IPS-18a (cell line): Measurements from ENCODE around the gene VRTN.
"Not testable (repeated sequence)": the region's sequence is repeated elsewhere in the genome, so short reads cannot be mapped to it uniquely, and the experiment has no call there.

Experiments used
- H3K27ac ChIP-seq: one replicate; pipeline ENCODE4 v1.5.1; 2013; ENCODE audit warnings: low read length
- H3K27me3 ChIP-seq: one replicate; pipeline ENCODE4 v1.6.1; 2013; ENCODE audit warnings: mild to moderate bottlenecking, low read length; ENCODE audit not compliant: control insufficient read depth, insufficient read depth
- H3K36me3 ChIP-seq: one replicate; pipeline ENCODE4 v1.6.1; 2013; ENCODE audit warnings: low read depth, low read length; ENCODE audit not compliant: control insufficient read depth
- H3K4me1 ChIP-seq: one replicate; pipeline ENCODE4 v1.6.1; 2013; ENCODE audit warnings: low read depth, low read length; ENCODE audit not compliant: control insufficient read depth
- H3K4me3 ChIP-seq: one replicate; pipeline ENCODE4 v1.5.1; 2013; ENCODE audit warnings: low read length
- H3K9ac ChIP-seq: one replicate; pipeline ENCODE4 v1.6.1; 2013; ENCODE audit warnings: mild to moderate bottlenecking, low read length, moderate library complexity
- H3K9me3 ChIP-seq: one replicate; pipeline ENCODE4 v1.6.1; 2013; ENCODE audit warnings: low read depth, low read length; ENCODE audit not compliant: control insufficient read depth

VRTN gene

GRCh38 chr14:74380845-74381244, 32.6 kb downstream of the VRTN start:
- Histone ChIP-seq H3K36me3 (no peaks in the 10 kb centered on the region), H3K4me3 (no peak overlapping the region), H3K9ac (no peak overlapping the region), H3K4me1 (no peaks in the 10 kb centered on the region), H3K9me3 (no peaks in the 10 kb centered on the region), H3K27ac (no peak overlapping the region), H3K27me3 (no peaks in the 10 kb centered on the region)

- H3K36me3 ChIP-seq, H3K27me3 ChIP-seq, H3K27ac ChIP-seq, H3K9ac ChIP-seq, H3K9me3 ChIP-seq, H3K4me3 ChIP-seq, H3K4me1 ChIP-seq: not testable (repeated sequence)
Measured at GRCh38 chr14:74381571-74381970, 33.3 kb downstream of the VRTN start.

DNA sequence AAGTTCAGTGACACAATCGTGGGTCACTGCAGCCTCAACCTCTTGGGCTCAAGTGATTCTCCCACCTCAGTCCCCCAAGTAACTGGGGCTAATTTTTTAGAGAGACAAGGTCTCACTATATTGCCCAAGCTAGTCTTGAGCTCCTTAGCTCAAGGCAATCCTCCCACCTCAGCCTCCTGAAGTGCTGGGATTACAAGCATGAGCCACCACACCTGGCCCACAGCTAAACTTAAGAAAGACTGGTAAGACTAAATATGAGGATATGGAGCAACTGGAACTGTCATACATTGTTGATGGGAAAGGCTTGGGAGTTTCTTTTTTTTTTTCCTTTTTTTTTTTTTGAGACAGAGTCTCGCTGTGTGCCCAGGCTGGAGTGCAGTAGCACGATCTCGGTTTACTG, 34.0 kb downstream of the VRTN start:
- no peak overlapping the region for H3K4me3 ChIP-seq
- H3K27ac ChIP-seq = no peak overlapping the region
- no peaks in the 10 kb centered on the region for H3K36me3 ChIP-seq
- no peaks in the 10 kb centered on the region for H3K9me3 ChIP-seq
- H3K9ac ChIP-seq = no peak overlapping the region
- no peaks in the 10 kb centered on the region for H3K4me1 ChIP-seq
- H3K27me3 ChIP-seq = no peaks in the 10 kb centered on the region

GRCh38 chr14:74389980-74390379, 41.7 kb downstream of the VRTN start:
- Histone ChIP-seq H3K4me3 (no peak overlapping the region), H3K36me3 (no peaks in the 10 kb centered on the region), H3K9ac (no peak overlapping the region), H3K27ac (no peak overlapping the region), H3K4me1 (no peaks in the 10 kb centered on the region), H3K27me3 (no peaks in the 10 kb centered on the region), H3K9me3 (no peaks in the 10 kb centered on the region)

DNA sequence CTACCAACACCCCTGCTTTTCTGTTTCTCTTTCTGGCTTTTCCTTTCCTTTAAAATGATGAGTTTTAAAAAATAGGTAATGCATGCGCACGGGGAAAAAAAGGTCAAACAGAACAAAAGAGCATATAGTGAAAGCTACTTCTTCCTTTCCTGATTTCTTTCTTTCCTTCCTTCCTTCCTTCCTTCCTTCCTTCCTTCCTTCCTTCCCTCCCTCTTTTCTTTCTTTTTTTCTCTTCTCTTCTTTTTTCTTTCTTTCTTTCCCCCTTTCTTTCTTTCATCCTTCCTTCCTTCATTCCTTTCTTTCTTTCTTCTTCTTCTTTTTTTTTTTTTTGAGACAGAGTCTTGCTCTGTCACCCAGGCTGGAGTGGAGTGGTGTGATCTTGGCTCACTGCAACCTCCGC, 42.2 kb downstream of the VRTN start:
- H3K36me3 ChIP-seq, H3K9ac ChIP-seq, H3K4me3 ChIP-seq, H3K4me1 ChIP-seq, H3K27ac ChIP-seq, H3K27me3 ChIP-seq, H3K9me3 ChIP-seq: not testable (repeated sequence)

GRCh38 chr14:74391479-74391878, 43.2 kb downstream of the VRTN start:
- no peaks in the 10 kb centered on the region for H3K4me1 ChIP-seq
- H3K9ac ChIP-seq = no peak overlapping the region
- H3K9me3 ChIP-seq = no peaks in the 10 kb centered on the region
- no peak overlapping the region for H3K4me3 ChIP-seq
- no peaks in the 10 kb centered on the region for H3K27me3 ChIP-seq
- H3K36me3 ChIP-seq = no peaks in the 10 kb centered on the region
- no peak overlapping the region for H3K27ac ChIP-seq

DNA sequence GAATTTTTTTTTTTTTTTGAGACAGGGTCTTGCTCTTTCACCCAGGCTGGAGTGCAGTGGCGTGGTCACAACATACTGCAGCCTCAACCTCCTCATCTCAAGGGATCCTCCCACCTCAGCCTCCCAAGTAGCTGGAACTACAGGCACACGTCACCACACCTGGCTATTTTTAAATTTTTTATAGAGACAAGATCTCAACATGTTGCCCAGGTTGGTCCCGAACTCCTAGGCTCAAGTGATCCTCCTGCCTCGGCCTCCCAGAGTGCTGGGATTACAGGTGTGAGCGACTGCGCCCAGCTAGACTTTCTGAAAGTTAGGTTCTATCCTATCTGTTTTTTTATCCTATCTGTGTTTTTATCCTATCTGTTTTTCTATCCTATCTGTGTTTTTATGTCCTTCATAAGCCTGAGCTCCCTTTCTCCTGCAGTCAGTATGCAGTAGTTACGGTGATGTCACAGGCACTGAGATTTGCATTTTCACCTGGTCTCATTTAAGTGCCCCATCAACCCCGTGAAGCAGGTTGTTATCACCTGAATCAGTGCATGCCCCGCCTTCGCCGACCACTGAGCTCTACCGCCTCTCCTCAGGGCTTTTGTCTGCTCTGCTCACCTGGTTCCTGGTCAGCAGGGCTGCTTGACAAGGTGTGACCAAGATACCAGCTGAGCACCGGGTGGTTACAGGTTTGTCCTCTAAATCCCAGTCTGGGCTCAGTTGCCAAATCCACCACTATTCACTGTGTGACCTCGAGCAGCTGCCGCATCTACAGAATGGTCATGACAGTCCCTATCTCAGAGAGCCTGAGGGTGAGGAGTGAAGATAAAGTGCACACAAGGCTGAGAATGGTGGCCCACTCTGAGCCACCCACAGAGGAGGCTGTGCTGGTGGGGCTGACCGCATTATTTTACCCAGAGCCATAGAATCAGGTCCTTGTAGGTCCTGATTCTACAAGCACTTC, 44.6 kb downstream of the VRTN start:
- no peaks in the 10 kb centered on the region for H3K4me1 ChIP-seq
- no peak overlapping the region for H3K27ac ChIP-seq
- H3K27me3 ChIP-seq = no peaks in the 10 kb centered on the region
- H3K36me3 ChIP-seq = no peaks in the 10 kb centered on the region
- H3K9ac ChIP-seq = no peak overlapping the region
- H3K9me3 ChIP-seq = no peaks in the 10 kb centered on the region
- H3K4me3 ChIP-seq = no peak overlapping the region

GRCh38 chr14:74394549-74394948, 46.3 kb downstream of the VRTN start:
- Histone ChIP-seq H3K36me3 (no peaks in the 10 kb centered on the region), H3K27ac (no peak overlapping the region), H3K9me3 (no peaks in the 10 kb centered on the region), H3K27me3 (no peaks in the 10 kb centered on the region), H3K4me3 (no peak overlapping the region), H3K4me1 (no peaks in the 10 kb centered on the region), H3K9ac (no peak overlapping the region)

DNA sequence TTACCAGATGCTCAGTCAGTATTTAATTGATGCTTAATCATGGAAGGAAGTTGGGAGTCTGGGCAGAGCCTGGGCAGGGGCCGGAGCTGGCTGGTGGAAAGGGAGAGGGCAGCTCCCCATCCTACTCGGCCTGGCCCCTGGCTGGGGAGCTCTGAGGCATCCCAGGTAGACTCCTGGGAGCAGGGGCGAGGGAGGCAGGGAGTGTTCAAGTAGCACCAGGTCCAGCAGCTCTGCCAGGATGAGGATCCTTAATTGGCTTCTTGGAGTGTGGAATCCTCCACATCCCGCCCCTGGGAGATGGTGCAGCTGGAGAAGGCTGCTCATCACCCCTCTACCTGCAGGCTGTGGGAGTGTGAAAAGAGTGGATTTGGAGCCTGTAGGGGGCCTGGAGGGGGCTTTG, 46.8 kb downstream of the VRTN start:
- Histone ChIP-seq H3K9me3 (no peaks in the 10 kb centered on the region), H3K27ac (no peak overlapping the region), H3K4me3 (no peak overlapping the region), H3K4me1 (no peaks in the 10 kb centered on the region), H3K27me3 (no peaks in the 10 kb centered on the region), H3K36me3 (no peaks in the 10 kb centered on the region), H3K9ac (no peak overlapping the region)

GRCh38 chr14:74400031-74400685, 51.9 kb downstream of the VRTN start:
- Histone ChIP-seq H3K27me3 (no peaks in the 10 kb centered on the region), H3K9ac (no peak overlapping the region), H3K27ac (no peak overlapping the region), H3K4me3 (no peak overlapping the region), H3K36me3 (no peaks in the 10 kb centered on the region), H3K9me3 (no peaks in the 10 kb centered on the region), H3K4me1 (peaks cover 14% of the 10 kb centered on the region)

GRCh38 chr14:74400919-74401503, 52.7 kb downstream of the VRTN start:
- no peak overlapping the region for H3K4me3 ChIP-seq
- no peak overlapping the region for H3K27ac ChIP-seq
- no peaks in the 10 kb centered on the region for H3K27me3 ChIP-seq
- H3K9me3 ChIP-seq = no peaks in the 10 kb centered on the region
- no peaks in the 10 kb centered on the region for H3K36me3 ChIP-seq
- H3K4me1 ChIP-seq = peaks cover 14% of the 10 kb centered on the region
- H3K9ac ChIP-seq = no peak overlapping the region
